Measurements from ENCODE around the gene UBAC2. TPM values are rescaled to one million over a fixed set of nuclear protein-coding genes. Genes with fewer than 3 reads are reported as not detected.

The UBAC2 gene
- total RNA-seq, 4 donors from 2014 or later, result 54.4 to 65.9 (median 59.5) TPM

- H3K27ac ChIP-seq, result no peak overlapping the region
- intact Hi-C loops (cut with DNase I; ENCODE audit: low total_unique reads), result no loop called here
- no peaks in the 10 kb centered on the region for H3K36me3 ChIP-seq
- H3K9me3 ChIP-seq, result no peaks in the 10 kb centered on the region
- no peaks in the 10 kb centered on the region for H3K4me1 ChIP-seq
- DNase-seq, result no peak
- TF ChIP-seq CTCF (IDR thresholded peaks at IDR 0.05) (no peak), POLR2A (IDR thresholded peaks at IDR 0.05) (no peak)
- H3K4me3 ChIP-seq, result no peak overlapping the region
- no peaks in the 10 kb centered on the region for H3K27me3 ChIP-seq
These were observed 18.3 kb downstream of the UBAC2 start for GRCh38 chr13:99218969-99219368.

- no peak for TF ChIP-seq CTCF (IDR thresholded peaks at IDR 0.05)
- TF ChIP-seq POLR2A (IDR thresholded peaks at IDR 0.05), result no peak
- Histone ChIP-seq H3K4me3 (no peak overlapping the region), H3K36me3 (no peaks in the 10 kb centered on the region), H3K4me1 (no peaks in the 10 kb centered on the region), H3K27ac (no peak overlapping the region), H3K9me3 (no peaks in the 10 kb centered on the region), H3K27me3 (no peaks in the 10 kb centered on the region)
- intact Hi-C loops (cut with DNase I; ENCODE audit: low total_unique reads), result no loop called here
- DNase-seq, result no peak
These were observed 19.7 kb downstream of the UBAC2 start for GRCh38 chr13:99220199-99220935.

- intact Hi-C loops (cut with DNase I; ENCODE audit: low total_unique reads), result no loop called here
- no peaks in the 10 kb centered on the region for H3K4me1 ChIP-seq
These were observed 21.0 kb downstream of the UBAC2 start for GRCh38 chr13:99221567-99222239.

GRCh38 chr13:99223587-99223986, 22.9 kb downstream of the UBAC2 start:
- H3K36me3 ChIP-seq, result no peaks in the 10 kb centered on the region
- H3K4me3 ChIP-seq, result no peak overlapping the region
- no peaks in the 10 kb centered on the region for H3K4me1 ChIP-seq
- H3K9me3 ChIP-seq, result no peaks in the 10 kb centered on the region
- H3K27ac ChIP-seq, result no peak overlapping the region
- TF ChIP-seq CTCF (IDR thresholded peaks at IDR 0.05) (no peak), POLR2A (IDR thresholded peaks at IDR 0.05) (no peak)
- H3K27me3 ChIP-seq, result no peaks in the 10 kb centered on the region
- intact Hi-C loops (cut with DNase I; ENCODE audit: low total_unique reads), result no loop called here
- DNase-seq, result no peak

More at GRCh38 chr13:99221567-99222239, 21.0 kb downstream of the UBAC2 start:
- no peaks in the 10 kb centered on the region for H3K9me3 ChIP-seq
- DNase-seq, result no peak
- H3K4me3 ChIP-seq, result no peak overlapping the region
- no peaks in the 10 kb centered on the region for H3K27me3 ChIP-seq
- TF ChIP-seq POLR2A (IDR thresholded peaks at IDR 0.05) (no peak), CTCF (IDR thresholded peaks at IDR 0.05) (no peak)
- no peaks in the 10 kb centered on the region for H3K36me3 ChIP-seq
- H3K27ac ChIP-seq, result no peak overlapping the region

GRCh38 chr13:99224021-99224420, 23.4 kb downstream of the UBAC2 start:
- intact Hi-C loops (cut with DNase I; ENCODE audit: low total_unique reads), result no loop called here
- Histone ChIP-seq H3K36me3 (no peaks in the 10 kb centered on the region), H3K4me3 (no peak overlapping the region), H3K4me1 (no peaks in the 10 kb centered on the region), H3K27ac (no peak overlapping the region), H3K9me3 (no peaks in the 10 kb centered on the region), H3K27me3 (no peaks in the 10 kb centered on the region)
- TF ChIP-seq CTCF (IDR thresholded peaks at IDR 0.05), result no peak
- TF ChIP-seq POLR2A (IDR thresholded peaks at IDR 0.05), result no peak
- no peak for DNase-seq

Measured in uterus (tissue), 4 donors.